HepG2 (cell line): ENCODE results near the gene SH3BP5. TPM values are rescaled to one million over a fixed set of nuclear protein-coding genes. Genes with fewer than 3 reads are reported as not detected.

Source experiments
- ATAC-seq: fragments of 200-7000 bp; cut with Tn5 transposase; 3 replicates; pipeline ENCODE4 v1.9.1; 2020; ENCODE audit warnings: mild to moderate bottlenecking, moderate library complexity
- BruUV-seq: library from RNA; stranded (reverse); fragments of 400-500 nt; replicated peaks from 2 replicates; lab custom pipeline; 2021; lab: Mats Ljungman, UMichigan
- CTCF ChIA-PET: fragments of 300-600 bp; formaldehyde crosslinking; extraction: SDS; loops from one replicate; lab custom pipeline; 2021; ENCODE audit warnings: low total read pairs, inconsistent platforms, low intra/inter-chr PET ratio; lab: Yijun Ruan, JAX
- POLR2A ChIA-PET: fragments of 350-600 bp; sonication (Branson Sonifier 250); formaldehyde crosslinking; loops from one replicate; lab custom pipeline; 2020; ENCODE audit warnings: antibody characterized with exemption, inconsistent platforms; lab: Yijun Ruan, JAX
- DNase-seq: peaks from one replicate; pipeline ENCODE4 v3.0.0-alpha.2; 2015; ENCODE audit warnings: low spot score
- FAIRE-seq: peaks from 3 replicates; lab custom pipeline; 2011; peaks lifted over from hg19 to GRCh38; lab: Jason Lieb, UNC
- H2AFZ ChIP-seq: one replicate; pipeline ENCODE4 v1.6.1; 2011; ENCODE audit warnings: low read length, inconsistent platforms
- H3K27ac ChIP-seq: fragments of 300-600 bp; 3 replicates; pipeline ENCODE4 v1.8.0; 2011; ENCODE audit warnings: mixed run types, mild to moderate bottlenecking, mixed read lengths, low read length, inconsistent platforms; ENCODE audit not compliant: insufficient read depth; ENCODE audit errors: extremely low read length
- H3K27me3 ChIP-seq, 2 experiments: fragments of 200-600 bp in 1 of 2; 2 replicates in 1 of 2; 3 replicates in 1 of 2; pipeline versions ENCODE4 v1.6.0 to v1.8.0; 2011; ENCODE audit warnings: low read length in 2 of 2, mild to moderate bottlenecking in 2 of 2, moderate library complexity in 2 of 2, inconsistent platforms in 1 of 2; ENCODE audit not compliant: insufficient read depth in 2 of 2, control insufficient read depth in 1 of 2
- H3K36me3 ChIP-seq, 2 experiments: fragments of 200-600 bp in 1 of 2; replicated peaks in 1 of 2; 2 replicates in 1 of 2; 3 replicates in 1 of 2; pipeline versions ENCODE4 v1.5.1 to v1.8.0; 2011; ENCODE audit warnings: low read length in 2 of 2, inconsistent platforms in 1 of 2; ENCODE audit not compliant: insufficient read depth in 2 of 2, control insufficient read depth in 1 of 2
- H3K4me1 ChIP-seq: 2 replicates; pipeline ENCODE4 v1.5.1; 2012; ENCODE audit warnings: low read length, inconsistent platforms; ENCODE audit not compliant: insufficient read depth
- H3K4me2 ChIP-seq: 2 replicates; pipeline ENCODE4 v1.6.0; 2011; ENCODE audit warnings: low read depth, low read length, inconsistent platforms
- H3K4me3 ChIP-seq, 3 experiments: fragments of 200-600 bp in 1 of 3; sonication (generic), shearing (Covaris generic) in 1 of 3; replicated peaks in 1 of 3; 2 replicates each; pipeline ENCODE4 v1.5.1; 2011 to 2016; ENCODE audit warnings: low read length in 3 of 3, inconsistent platforms in 2 of 3, low read depth in 2 of 3, mild to moderate bottlenecking in 2 of 3, control low read depth in 1 of 3, mixed read lengths in 1 of 3; ENCODE audit not compliant: insufficient read depth in 1 of 3
- H3K79me2 ChIP-seq: one replicate; pipeline ENCODE4 v1.6.1; 2011; ENCODE audit warnings: low read length, inconsistent platforms; ENCODE audit not compliant: insufficient read depth
- H3K9ac ChIP-seq: 2 replicates; pipeline ENCODE4 v1.6.0; 2011; ENCODE audit warnings: mild to moderate bottlenecking, low read depth, low read length, inconsistent platforms; ENCODE audit not compliant: insufficient read depth
- H3K9me3 ChIP-seq: 2 replicates; pipeline ENCODE4 v1.5.1; 2012; ENCODE audit warnings: mild to moderate bottlenecking, low read length
- H4K20me1 ChIP-seq: 2 replicates; pipeline ENCODE4 v1.6.0; 2011; ENCODE audit warnings: inconsistent platforms, mild to moderate bottlenecking, low read length, moderate library complexity; ENCODE audit not compliant: insufficient read depth
- ASH2L ChIP-seq: fragments of 300-600, 200-600 bp; sonication (generic); IDR thresholded peaks from 2 replicates; pipeline ENCODE4 v1.7.0; 2017; ENCODE audit warnings: low read depth, mild to moderate bottlenecking, moderate library complexity, mixed read lengths, low read length; ENCODE audit not compliant: insufficient read length
- EP300 ChIP-seq, 3 experiments: sonication (generic) in 1 of 3; formaldehyde crosslinking in 1 of 3; IDR thresholded peaks; 2 replicates each; pipeline versions ENCODE4 v1.5.1 to v1.6.1; 2011 to 2020; ENCODE audit warnings: low read depth in 2 of 3, low read length in 2 of 3, borderline replicate concordance in 1 of 3, improper control_type of control experiment in 1 of 3, mild to moderate bottlenecking in 1 of 3, missing genetic modification reagents in 1 of 3, moderate library complexity in 1 of 3
- SALL1 ChIP-seq: sonication (generic); formaldehyde crosslinking; IDR thresholded peaks from 2 replicates; pipeline ENCODE4 v1.8.0; 2022; ENCODE audit warnings: mild to moderate bottlenecking, missing genetic modification reagents
- SOX13 ChIP-seq, 3 experiments: fragments of 450-650 bp in 1 of 3; sonication (generic) in 1 of 3; formaldehyde crosslinking in 1 of 3; IDR thresholded peaks in 2 of 3; conservative IDR thresholded peaks in 1 of 3; 2 replicates each; pipeline versions ENCODE4 v1.5.0 to v1.6.1; 2016 to 2020; ENCODE audit warnings: antibody characterized with exemption in 1 of 3, mild to moderate bottlenecking in 1 of 3, missing compliant biosample characterization in 1 of 3, missing genetic modification reagents in 1 of 3, moderate library complexity in 1 of 3
- U2AF2 ChIP-seq: fragments of 200-400 bp; formaldehyde crosslinking; IDR thresholded peaks from 2 replicates; pipeline ENCODE4 v1.6.1; 2017; ENCODE audit warnings: low read depth, mild to moderate bottlenecking, low read length
- ZFX ChIP-seq: sonication (generic); formaldehyde crosslinking; IDR thresholded peaks from 2 replicates; pipeline ENCODE4 v1.4.0; 2020; ENCODE audit warnings: mild to moderate bottlenecking, low read depth, missing genetic modification reagents, moderate library complexity
- ZNF10 ChIP-seq: sonication (generic); formaldehyde crosslinking; IDR thresholded peaks from 2 replicates; pipeline ENCODE4 v1.4.0; 2020; ENCODE audit warnings: mild to moderate bottlenecking, low read depth, missing genetic modification reagents, borderline replicate concordance
- ZNF484 ChIP-seq: sonication (generic); formaldehyde crosslinking; IDR thresholded peaks from 2 replicates; pipeline ENCODE4 v1.5.1; 2020; ENCODE audit warnings: mild to moderate bottlenecking, low read depth, missing genetic modification reagents, borderline replicate concordance
- ZNF569 ChIP-seq: sonication (generic); formaldehyde crosslinking; IDR thresholded peaks from 2 replicates; pipeline ENCODE4 v1.5.0; 2020; ENCODE audit warnings: mild to moderate bottlenecking, missing genetic modification reagents, moderate library complexity, borderline replicate concordance
- ZNF598 ChIP-seq: sonication (generic); formaldehyde crosslinking; IDR thresholded peaks from 2 replicates; pipeline ENCODE4 v1.5.1; 2020; ENCODE audit warnings: mild to moderate bottlenecking, missing genetic modification reagents, borderline replicate concordance
- WGBS: methylation state at CpG from one replicate; pipeline ENCODE4 v1.1.6; 2017; ENCODE audit warnings: low lambda C conversion rate; 5-methylcytosine and 5-hydroxymethylcytosine counted together
- in situ Hi-C: cut with HindIII; loops from 2 replicates; pipeline ENCODE4 v1.10.0; 2017; ENCODE audit warnings: low pct_unique_long_range_greater_than_20kb; ENCODE audit not compliant: extremely low pct_ligation_motif_present
- intact Hi-C: fragments of 100-400 bp; cut with micrococcal nuclease; formaldehyde crosslinking; loops from one replicate; pipeline ENCODE4 v1.10.0; 2022; ENCODE audit not compliant: unreplicated experiment
- polyA plus RNA-seq, 8 experiments: library from polyadenylated mRNA; depleted of rRNA in 3 of 8; stranded (reverse) in 7 of 8; unstranded in 1 of 8; fragments of >200 nt; fragmentation: Illumina TruSeq in 4 of 8; extraction: Trizol in 4 of 8; gene quantifications; 2 replicates each; pipeline versions ENCODE4 v1.2.1 to v1.2.3, GENCODE V29; 2011 to 2016; ENCODE audit warnings: low read depth in 4 of 8, missing spikeins in 1 of 8, mixed read lengths in 1 of 8; ENCODE audit not compliant: insufficient read depth in 1 of 8
- total RNA-seq, 5 experiments: library from RNA; depleted of rRNA; stranded (reverse); fragments of >200 nt; fragmentation: Illumina TruSeq; extraction: Trizol; gene quantifications; 2 replicates each; pipeline ENCODE4 v1.2.3, GENCODE V29; 2016; ENCODE audit warnings: low read depth in 1 of 5
- TF ChIP-seq, protein P1 (sequence below): sonication (generic); formaldehyde crosslinking; IDR thresholded peaks from 2 replicates; pipeline ENCODE4 v1.4.0; 2020; ENCODE audit warnings: missing genetic modification reagents
- TF ChIP-seq, protein P2 (sequence below): IDR thresholded peaks from 2 replicates; pipeline ENCODE4 v1.6.1; 2012; ENCODE audit warnings: inconsistent platforms
- TF ChIP-seq, protein P3 (sequence below): sonication (generic); formaldehyde crosslinking; conservative IDR thresholded peaks from 2 replicates; pipeline ENCODE4 v1.8.0; 2022; ENCODE audit warnings: missing genetic modification reagents

The SH3BP5 gene
- total and polyA plus RNA-seq, 2 of the 13 experiments (the other 11 are each of a cell fraction or from before 2014, with no cell fraction given) = 0.09 to 0.16 TPM

DNA sequence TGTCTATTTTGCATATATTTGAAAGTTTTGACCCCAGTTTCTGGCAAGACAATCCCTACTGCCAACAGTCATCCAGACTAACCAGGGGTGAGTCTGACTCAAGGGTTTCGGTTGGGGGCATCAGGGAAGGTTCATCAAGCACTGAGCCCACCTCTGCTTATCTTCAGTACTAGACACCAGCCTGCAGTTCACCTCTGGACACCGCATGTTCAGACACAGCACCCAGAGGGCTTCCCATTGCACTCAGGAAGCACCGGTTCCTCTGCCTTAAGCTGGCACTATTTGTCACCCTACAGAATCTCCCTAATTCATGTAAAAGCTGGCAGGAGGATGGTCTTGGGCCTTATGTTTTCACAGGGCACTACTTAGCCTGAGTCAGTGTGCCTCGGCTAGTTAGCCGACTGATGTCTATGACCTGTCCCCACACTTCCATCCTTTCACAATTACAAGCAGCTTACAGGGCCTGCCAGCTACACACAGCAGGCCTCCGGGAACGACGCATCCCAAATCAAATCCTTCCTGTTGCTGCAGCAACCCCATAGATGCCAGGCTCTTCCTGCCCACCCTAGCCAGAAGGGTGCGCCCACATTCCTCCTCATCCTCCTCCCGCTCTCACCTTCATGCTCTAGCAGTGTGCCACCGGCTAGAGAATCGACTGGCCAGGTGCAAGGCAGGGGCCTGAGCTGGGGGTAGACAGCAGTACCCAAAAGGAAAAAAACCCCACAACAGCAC, 52.5 kb downstream of the SH3BP5 start (continued):
- TF ChIP-seq, protein P1, sequence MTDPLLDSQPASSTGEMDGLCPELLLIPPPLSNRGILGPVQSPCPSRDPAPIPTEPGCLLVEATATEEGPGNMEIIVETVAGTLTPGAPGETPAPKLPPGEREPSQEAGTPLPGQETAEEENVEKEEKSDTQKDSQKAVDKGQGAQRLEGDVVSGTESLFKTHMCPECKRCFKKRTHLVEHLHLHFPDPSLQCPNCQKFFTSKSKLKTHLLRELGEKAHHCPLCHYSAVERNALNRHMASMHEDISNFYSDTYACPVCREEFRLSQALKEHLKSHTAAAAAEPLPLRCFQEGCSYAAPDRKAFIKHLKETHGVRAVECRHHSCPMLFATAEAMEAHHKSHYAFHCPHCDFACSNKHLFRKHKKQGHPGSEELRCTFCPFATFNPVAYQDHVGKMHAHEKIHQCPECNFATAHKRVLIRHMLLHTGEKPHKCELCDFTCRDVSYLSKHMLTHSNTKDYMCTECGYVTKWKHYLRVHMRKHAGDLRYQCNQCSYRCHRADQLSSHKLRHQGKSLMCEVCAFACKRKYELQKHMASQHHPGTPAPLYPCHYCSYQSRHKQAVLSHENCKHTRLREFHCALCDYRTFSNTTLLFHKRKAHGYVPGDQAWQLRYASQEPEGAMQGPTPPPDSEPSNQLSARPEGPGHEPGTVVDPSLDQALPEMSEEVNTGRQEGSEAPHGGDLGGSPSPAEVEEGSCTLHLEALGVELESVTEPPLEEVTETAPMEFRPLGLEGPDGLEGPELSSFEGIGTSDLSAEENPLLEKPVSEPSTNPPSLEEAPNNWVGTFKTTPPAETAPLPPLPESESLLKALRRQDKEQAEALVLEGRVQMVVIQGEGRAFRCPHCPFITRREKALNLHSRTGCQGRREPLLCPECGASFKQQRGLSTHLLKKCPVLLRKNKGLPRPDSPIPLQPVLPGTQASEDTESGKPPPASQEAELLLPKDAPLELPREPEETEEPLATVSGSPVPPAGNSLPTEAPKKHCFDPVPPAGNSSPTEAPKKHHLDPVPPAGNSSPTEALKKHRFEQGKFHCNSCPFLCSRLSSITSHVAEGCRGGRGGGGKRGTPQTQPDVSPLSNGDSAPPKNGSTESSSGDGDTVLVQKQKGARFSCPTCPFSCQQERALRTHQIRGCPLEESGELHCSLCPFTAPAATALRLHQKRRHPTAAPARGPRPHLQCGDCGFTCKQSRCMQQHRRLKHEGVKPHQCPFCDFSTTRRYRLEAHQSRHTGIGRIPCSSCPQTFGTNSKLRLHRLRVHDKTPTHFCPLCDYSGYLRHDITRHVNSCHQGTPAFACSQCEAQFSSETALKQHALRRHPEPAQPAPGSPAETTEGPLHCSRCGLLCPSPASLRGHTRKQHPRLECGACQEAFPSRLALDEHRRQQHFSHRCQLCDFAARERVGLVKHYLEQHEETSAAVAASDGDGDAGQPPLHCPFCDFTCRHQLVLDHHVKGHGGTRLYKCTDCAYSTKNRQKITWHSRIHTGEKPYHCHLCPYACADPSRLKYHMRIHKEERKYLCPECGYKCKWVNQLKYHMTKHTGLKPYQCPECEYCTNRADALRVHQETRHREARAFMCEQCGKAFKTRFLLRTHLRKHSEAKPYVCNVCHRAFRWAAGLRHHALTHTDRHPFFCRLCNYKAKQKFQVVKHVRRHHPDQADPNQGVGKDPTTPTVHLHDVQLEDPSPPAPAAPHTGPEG (CRISPR knock-in tag) = no peak

DNA sequence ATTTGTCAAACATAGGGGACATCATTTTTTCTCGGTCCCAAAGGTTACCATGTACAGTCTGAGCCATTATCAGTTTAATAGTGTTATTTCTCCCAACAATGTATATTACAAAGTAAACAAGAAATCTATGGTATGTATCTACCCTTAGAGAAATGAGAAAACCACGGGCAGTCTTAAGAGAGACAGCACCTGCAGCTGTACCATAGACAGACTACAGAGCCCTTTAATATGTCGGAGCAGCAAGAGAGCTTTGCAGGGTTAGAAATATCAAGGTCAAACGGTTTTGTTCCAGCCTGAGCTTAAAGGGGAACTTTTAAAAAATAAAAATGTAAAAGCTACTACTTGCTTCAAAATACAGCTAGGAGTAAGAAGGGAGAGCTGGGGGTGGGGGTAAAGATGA, 53.2 kb downstream of the SH3BP5 start:
- intact Hi-C loops (no loop called here), in situ Hi-C loops (no loop called here)
- FAIRE-seq = no peak
- Histone ChIP-seq H4K20me1 (no peaks in the 10 kb centered on the region), H3K27me3 (peaks cover 2% of the 10 kb centered on the region in 2 experiments; a peak in 1 of 5 replicates), H3K9ac (no peak overlapping the region), H3K4me3 (no peak overlapping the region), H3K79me2 (no peaks in the 10 kb centered on the region), H3K4me1 (no peaks in the 10 kb centered on the region), H3K4me2 (no peak overlapping the region), H3K9me3 (no peaks in the 10 kb centered on the region), H2AFZ (no peak overlapping the region), H3K36me3 (no peaks in the 10 kb centered on the region), H3K27ac (no peak overlapping the region)
- no peak for ATAC-seq
- WGBS = 46% methylated on average over 4 of the region's 4 CpGs
- no peak for DNase-seq
- POLR2A ChIA-PET = no interaction called here
- CTCF ChIA-PET = no interaction called here
- no TSS peak for BruUV-seq
- TF ChIP-seq ZNF10 = no peak
- no peak for TF ChIP-seq ZFX
- no peak for TF ChIP-seq U2AF2
- no peak for TF ChIP-seq ASH2L
- TF ChIP-seq ZNF598 (CRISPR knock-in tag) = no peak
- no peak for TF ChIP-seq ZNF569
- TF ChIP-seq ZNF484 (CRISPR knock-in tag) = no peak
- no peak for TF ChIP-seq SALL1 (CRISPR knock-in tag)
- TF ChIP-seq, protein P2, sequence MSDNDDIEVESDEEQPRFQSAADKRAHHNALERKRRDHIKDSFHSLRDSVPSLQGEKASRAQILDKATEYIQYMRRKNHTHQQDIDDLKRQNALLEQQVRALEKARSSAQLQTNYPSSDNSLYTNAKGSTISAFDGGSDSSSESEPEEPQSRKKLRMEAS = no peak
- TF ChIP-seq EP300 (IDR thresholded peaks at IDR 0.05; ENCODE audit: low read depth in 2 of 2, low read length in 2 of 2) = no peak
- no peak for TF ChIP-seq EP300 (CRISPR knock-in tag; IDR thresholded peaks at IDR 0.05; ENCODE audit: borderline replicate concordance)
- TF ChIP-seq SOX13 (IDR thresholded peaks at IDR 0.05) = no peak
- no peak for TF ChIP-seq SOX13 (CRISPR knock-in tag; conservative IDR thresholded peaks at IDR 0.05 in 1 of 2, IDR thresholded peaks at IDR 0.05 in 1 of 2)
- TF ChIP-seq, protein P3, sequence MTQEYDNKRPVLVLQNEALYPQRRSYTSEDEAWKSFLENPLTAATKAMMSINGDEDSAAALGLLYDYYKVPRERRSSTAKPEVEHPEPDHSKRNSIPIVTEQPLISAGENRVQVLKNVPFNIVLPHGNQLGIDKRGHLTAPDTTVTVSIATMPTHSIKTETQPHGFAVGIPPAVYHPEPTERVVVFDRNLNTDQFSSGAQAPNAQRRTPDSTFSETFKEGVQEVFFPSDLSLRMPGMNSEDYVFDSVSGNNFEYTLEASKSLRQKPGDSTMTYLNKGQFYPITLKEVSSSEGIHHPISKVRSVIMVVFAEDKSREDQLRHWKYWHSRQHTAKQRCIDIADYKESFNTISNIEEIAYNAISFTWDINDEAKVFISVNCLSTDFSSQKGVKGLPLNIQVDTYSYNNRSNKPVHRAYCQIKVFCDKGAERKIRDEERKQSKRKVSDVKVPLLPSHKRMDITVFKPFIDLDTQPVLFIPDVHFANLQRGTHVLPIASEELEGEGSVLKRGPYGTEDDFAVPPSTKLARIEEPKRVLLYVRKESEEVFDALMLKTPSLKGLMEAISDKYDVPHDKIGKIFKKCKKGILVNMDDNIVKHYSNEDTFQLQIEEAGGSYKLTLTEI (CRISPR knock-in tag) = no peak
